ENCODE measurements around the gene HPSE2. TPM values are rescaled to one million over a fixed set of nuclear protein-coding genes. Genes with fewer than 3 reads are reported as not detected.

HPSE2 gene
- total and polyA plus RNA-seq, 2 of the 8 experiments (the other 6 are each of a cell fraction or from before 2014, with no cell fraction given) = 0.41 to 0.58 TPM

- Histone ChIP-seq H4K20me1 (replicated peaks in 1 of 2; ENCODE audit: control insufficient read depth in 1 of 2, insufficient read depth in 2 of 2, low read length in 2 of 2) (peaks cover 0 to 3% of the 10 kb centered on the region in 2 experiments), H3K79me2 (ENCODE audit: control insufficient read depth in 1 of 2, insufficient read depth in 2 of 2, low read length in 2 of 2) (peaks cover 0 to 8% of the 10 kb centered on the region in 2 experiments; a peak in 1 of 4 replicates), H4K5ac (ENCODE audit: insufficient read length, low read depth, low read length) (peak overlapping the region; percentile 21), H2BK15ac (ENCODE audit: low read length) (no peak overlapping the region; the same call in 1 of the 2 replicates), H3K27ac (ENCODE audit: low read depth, low read length) (peak overlapping the region; percentile 69; the same call in 1 of the 2 replicates), H3K14ac (ENCODE audit: insufficient read length) (no peak overlapping the region), H3K36me3 (ENCODE audit: control insufficient read depth in 2 of 4, insufficient read depth in 4 of 4, low read length in 3 of 4) (peaks cover 10 to 35% (median 23%) of the 10 kb centered on the region in 4 experiments), H2BK120ac (replicated peaks; ENCODE audit: low read depth, low read length) (no peak overlapping the region), H4K91ac (replicated peaks; ENCODE audit: insufficient read length, low read length) (peak overlapping the region; percentile 29), H3K4me1 (replicated peaks in 1 of 4; ENCODE audit: control insufficient read depth in 3 of 4, insufficient read depth in 4 of 4, low read length in 3 of 4) (peaks cover 0 to 4% (median 3%) of the 10 kb centered on the region in 4 experiments; a peak in 5 of 7 replicates), H3K23ac (ENCODE audit: insufficient read length) (no peak overlapping the region), H3K4ac (replicated peaks; ENCODE audit: insufficient read length, low read depth, low read length) (no peak overlapping the region), H2AFZ (ENCODE audit: low read length) (no peak overlapping the region), H2BK20ac (ENCODE audit: low read length) (no peak overlapping the region), H3K4me3 (ENCODE audit: extremely low read depth in 1 of 4, insufficient read depth in 2 of 4, low read depth in 3 of 4, low read length in 4 of 4) (peak overlapping the region; percentile 70 to 93 (median 76)), H3K9ac (replicated peaks in 1 of 4; ENCODE audit: extremely low read depth in 1 of 4, low read depth in 3 of 4, low read length in 3 of 4) (peak overlapping the region; percentile 52 to 80 (median 72)), H3K56ac (replicated peaks; ENCODE audit: insufficient read length, low read depth, low read length) (peak overlapping the region; percentile 36), H4K8ac (ENCODE audit: extremely low read depth, insufficient read depth, low read length) (peak overlapping the region; percentile 91; the same call in 1 of the 2 replicates), H3K4me2 (ENCODE audit: insufficient read depth in 1 of 2, low read depth in 2 of 2, low read length in 2 of 2) (peak overlapping the region; percentile 79 to 89), H3K79me1 (ENCODE audit: low read depth, low read length) (no peaks in the 10 kb centered on the region; the same call in 1 of the 2 replicates), H2AK5ac (ENCODE audit: low read depth, low read length) (no peak overlapping the region), H3K23me2 (ENCODE audit: low read depth, low read length) (no peaks in the 10 kb centered on the region; the same call in 1 of the 2 replicates), H3K9me3 (ENCODE audit: insufficient read depth in 2 of 2, low read depth in 1 of 2, low read length in 1 of 2) (no peaks in the 10 kb centered on the region), H3K27me3 (replicated peaks in 1 of 4; ENCODE audit: control insufficient read depth in 3 of 4, extremely low read depth in 1 of 4, insufficient read depth in 3 of 4, low read length in 3 of 4) (no peaks in the 10 kb centered on the region), H3K18ac (ENCODE audit: extremely low read depth, low read length) (no peak overlapping the region), H2BK5ac (ENCODE audit: low read depth, low read length) (no peak overlapping the region), H2BK12ac (ENCODE audit: low read depth, low read length) (no peak overlapping the region)
- ChIA-PET POLR2A (ENCODE audit: partially characterized antibody) (interaction anchor here (0.7 to 2.9 kb wide), 7 partner anchors 8 to 34 kb away, joined by 3 to 11 read pairs (median 4); partner anchors contain the start of gene PYROXD2), CTCF (ENCODE audit: partially characterized antibody) (interaction anchor here (0.6 to 2.9 kb wide), 2 partner anchors 137 to 1407 kb away, joined by 3 to 10 read pairs; no protein-coding TSS in a partner anchor)
- DNase-seq (ENCODE audit: low read depth in 1 of 2, low spot score in 2 of 2) = peak in 1 of 2 experiments; percentile 69
- 0 out of 2 replicates have a peak, but pooled peaks have one; percentile 9 for TF ChIP-seq MAX (IDR thresholded peaks at IDR 0.05)
- TF ChIP-seq, protein P1, sequence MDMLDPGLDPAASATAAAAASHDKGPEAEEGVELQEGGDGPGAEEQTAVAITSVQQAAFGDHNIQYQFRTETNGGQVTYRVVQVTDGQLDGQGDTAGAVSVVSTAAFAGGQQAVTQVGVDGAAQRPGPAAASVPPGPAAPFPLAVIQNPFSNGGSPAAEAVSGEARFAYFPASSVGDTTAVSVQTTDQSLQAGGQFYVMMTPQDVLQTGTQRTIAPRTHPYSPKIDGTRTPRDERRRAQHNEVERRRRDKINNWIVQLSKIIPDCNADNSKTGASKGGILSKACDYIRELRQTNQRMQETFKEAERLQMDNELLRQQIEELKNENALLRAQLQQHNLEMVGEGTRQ (IDR thresholded peaks at IDR 0.05; ENCODE audit: low read length) = no peak
- 29% methylated on average over 14 of the region's 28 CpGs; no CpG with 5 or more reads in 1 of the 2 experiments for WGBS, 2 experiments (ENCODE audit: extremely low coverage in 1 of 2, insufficient coverage in 1 of 2, insufficient read length in 1 of 2, insufficient replicate concordance in 2 of 2, low coverage in 1 of 2, low lambda C conversion rate in 2 of 2, missing lambda C conversion rate in 1 of 2)
- no peak for FAIRE-seq
Observed at GRCh38 chr10:98446151-98446660, 789.4 kb downstream of the HPSE2 start.

Data from H1 (cell line).